Measurements from ENCODE around the gene DGKH. TPM values are rescaled to one million over a fixed set of nuclear protein-coding genes. Genes with fewer than 3 reads are reported as not detected.
A peak's percentile ranks its signal among the peaks of the same experiment; 100 is the strongest.

Gene DGKH
- total RNA-seq, 1 donor from 2014 or later, result 14.5 TPM

DNA sequence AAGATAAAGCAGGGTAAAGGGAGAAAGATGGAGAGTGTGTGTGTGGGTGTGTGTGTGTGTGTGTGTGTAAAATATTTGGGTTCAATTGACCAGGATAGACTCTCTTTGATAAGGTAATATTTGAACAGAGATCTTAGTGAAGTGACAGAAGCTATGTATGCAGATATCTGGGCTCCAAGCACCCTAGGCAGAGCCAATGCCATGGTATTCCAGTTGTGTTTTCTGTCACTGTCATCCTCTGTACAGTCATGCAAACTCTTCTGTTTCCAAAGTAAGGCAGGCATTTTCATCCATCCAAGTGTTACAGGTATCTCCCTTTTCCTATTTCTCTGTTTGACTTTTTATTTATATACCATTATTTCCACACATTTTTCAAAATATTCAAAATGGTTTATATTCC lies 13.5 kb downstream of the DGKH start:
- TF ChIP-seq, protein P1, sequence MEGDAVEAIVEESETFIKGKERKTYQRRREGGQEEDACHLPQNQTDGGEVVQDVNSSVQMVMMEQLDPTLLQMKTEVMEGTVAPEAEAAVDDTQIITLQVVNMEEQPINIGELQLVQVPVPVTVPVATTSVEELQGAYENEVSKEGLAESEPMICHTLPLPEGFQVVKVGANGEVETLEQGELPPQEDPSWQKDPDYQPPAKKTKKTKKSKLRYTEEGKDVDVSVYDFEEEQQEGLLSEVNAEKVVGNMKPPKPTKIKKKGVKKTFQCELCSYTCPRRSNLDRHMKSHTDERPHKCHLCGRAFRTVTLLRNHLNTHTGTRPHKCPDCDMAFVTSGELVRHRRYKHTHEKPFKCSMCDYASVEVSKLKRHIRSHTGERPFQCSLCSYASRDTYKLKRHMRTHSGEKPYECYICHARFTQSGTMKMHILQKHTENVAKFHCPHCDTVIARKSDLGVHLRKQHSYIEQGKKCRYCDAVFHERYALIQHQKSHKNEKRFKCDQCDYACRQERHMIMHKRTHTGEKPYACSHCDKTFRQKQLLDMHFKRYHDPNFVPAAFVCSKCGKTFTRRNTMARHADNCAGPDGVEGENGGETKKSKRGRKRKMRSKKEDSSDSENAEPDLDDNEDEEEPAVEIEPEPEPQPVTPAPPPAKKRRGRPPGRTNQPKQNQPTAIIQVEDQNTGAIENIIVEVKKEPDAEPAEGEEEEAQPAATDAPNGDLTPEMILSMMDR (IDR thresholded peaks at IDR 0.05), result no peak
- H3K4me3 Mint-ChIP-seq (ENCODE audit: unreplicated experiment), result no peak overlapping the region
- no peaks in the 10 kb centered on the region for H3K27me3 Mint-ChIP-seq (ENCODE audit: unreplicated experiment)
- H3K4me1 Mint-ChIP-seq (ENCODE audit: unreplicated experiment), result peaks cover 20% of the 10 kb centered on the region
- peaks cover 29% of the 10 kb centered on the region for H3K36me3 Mint-ChIP-seq (ENCODE audit: unreplicated experiment)
- H3K27ac Mint-ChIP-seq (ENCODE audit: unreplicated experiment), result no peak overlapping the region
- no peak for DNase-seq (ENCODE audit: extremely low spot score, unreplicated experiment)
- H3K9me3 Mint-ChIP-seq (ENCODE audit: unreplicated experiment), result peaks cover 3% of the 10 kb centered on the region

DNA sequence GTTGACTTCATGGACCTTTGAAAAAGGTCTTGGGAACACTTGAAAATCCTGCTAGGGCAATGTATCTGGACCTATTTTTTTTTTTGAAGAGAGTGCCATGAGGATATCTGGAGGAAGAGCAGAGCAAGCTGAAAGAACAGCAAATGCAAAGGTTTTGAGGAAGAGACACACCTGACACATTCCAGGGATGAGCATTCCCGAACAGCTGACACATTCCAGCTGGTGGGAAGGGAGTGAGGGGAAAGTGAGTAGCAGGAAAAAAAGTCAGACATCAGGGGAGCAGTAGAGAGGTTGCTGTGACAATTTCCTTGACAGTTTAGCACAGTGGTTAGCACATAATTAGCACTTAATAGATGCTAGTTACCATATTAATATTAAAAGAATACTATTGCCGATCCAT lies 14.7 kb downstream of the DGKH start:
- no peak overlapping the region for H3K4me3 Mint-ChIP-seq (ENCODE audit: unreplicated experiment)
- H3K36me3 Mint-ChIP-seq (ENCODE audit: unreplicated experiment), result peaks cover 29% of the 10 kb centered on the region

DNA sequence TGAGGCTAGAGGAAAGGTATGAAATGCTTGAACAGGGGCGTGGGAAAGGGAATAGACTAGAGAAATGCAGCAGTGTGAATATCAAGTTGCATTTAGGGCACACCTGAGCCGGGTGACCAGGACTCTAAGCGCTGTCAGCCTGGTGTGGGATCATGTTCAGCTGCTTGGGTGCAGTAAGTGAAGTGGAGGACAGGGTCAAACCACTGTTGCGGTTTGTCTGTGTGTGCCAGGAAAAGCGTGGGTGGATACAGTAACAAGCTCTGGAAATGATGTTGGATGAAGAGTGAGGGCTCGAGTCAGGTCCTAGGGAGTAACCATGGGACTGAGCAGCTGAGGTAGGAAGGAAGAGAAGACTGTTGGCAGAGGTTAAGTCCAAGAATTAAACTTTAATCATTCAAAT lies 15.8 kb downstream of the DGKH start:
- no peak for DNase-seq (ENCODE audit: extremely low spot score, unreplicated experiment)
- no peak overlapping the region for H3K4me3 Mint-ChIP-seq (ENCODE audit: unreplicated experiment)
- no peak overlapping the region for H3K27ac Mint-ChIP-seq (ENCODE audit: unreplicated experiment)

More for the DNA sequence above, 14.7 kb downstream of the DGKH start:
- H3K4me1 Mint-ChIP-seq (ENCODE audit: unreplicated experiment), result peaks cover 20% of the 10 kb centered on the region
- H3K27ac Mint-ChIP-seq (ENCODE audit: unreplicated experiment), result peak overlapping the region; percentile 24
- TF ChIP-seq, protein P1 (IDR thresholded peaks at IDR 0.05), result no peak
- no peak for DNase-seq (ENCODE audit: extremely low spot score, unreplicated experiment)
- no peaks in the 10 kb centered on the region for H3K27me3 Mint-ChIP-seq (ENCODE audit: unreplicated experiment)
- peaks cover 3% of the 10 kb centered on the region for H3K9me3 Mint-ChIP-seq (ENCODE audit: unreplicated experiment)

DNA sequence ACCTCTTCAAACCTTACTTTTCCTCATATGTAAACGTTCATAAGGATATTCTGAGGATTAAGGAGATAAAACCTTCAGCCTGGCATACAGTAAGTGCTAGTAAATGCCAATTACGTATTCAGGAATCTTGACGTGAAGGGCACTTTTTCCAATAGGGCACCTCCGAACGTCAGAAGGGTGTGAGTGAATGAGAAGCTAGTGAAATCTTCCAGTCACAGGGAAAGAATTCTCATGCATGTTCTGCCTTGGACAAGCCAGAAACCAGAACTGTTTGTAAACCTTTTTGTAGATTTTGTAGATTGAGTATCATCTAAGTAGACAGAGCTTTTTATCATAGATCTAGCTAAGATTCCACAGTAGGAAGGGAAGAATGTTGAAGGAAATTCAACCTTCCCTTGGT lies 16.5 kb downstream of the DGKH start:
- H3K4me1 Mint-ChIP-seq (ENCODE audit: unreplicated experiment), result peaks cover 22% of the 10 kb centered on the region
- peaks cover 28% of the 10 kb centered on the region for H3K36me3 Mint-ChIP-seq (ENCODE audit: unreplicated experiment)
- no peaks in the 10 kb centered on the region for H3K9me3 Mint-ChIP-seq (ENCODE audit: unreplicated experiment)
- no peak for DNase-seq (ENCODE audit: extremely low spot score, unreplicated experiment)
- no peak overlapping the region for H3K27ac Mint-ChIP-seq (ENCODE audit: unreplicated experiment)
- TF ChIP-seq, protein P1 (IDR thresholded peaks at IDR 0.05), result no peak
- H3K27me3 Mint-ChIP-seq (ENCODE audit: unreplicated experiment), result no peaks in the 10 kb centered on the region
- H3K4me3 Mint-ChIP-seq (ENCODE audit: unreplicated experiment), result no peak overlapping the region

More for the DNA sequence above, 15.8 kb downstream of the DGKH start:
- TF ChIP-seq, protein P1 (IDR thresholded peaks at IDR 0.05), result no peak
- no peaks in the 10 kb centered on the region for H3K27me3 Mint-ChIP-seq (ENCODE audit: unreplicated experiment)
- peaks cover 25% of the 10 kb centered on the region for H3K36me3 Mint-ChIP-seq (ENCODE audit: unreplicated experiment)
- H3K4me1 Mint-ChIP-seq (ENCODE audit: unreplicated experiment), result peaks cover 22% of the 10 kb centered on the region
- no peaks in the 10 kb centered on the region for H3K9me3 Mint-ChIP-seq (ENCODE audit: unreplicated experiment)

DNA sequence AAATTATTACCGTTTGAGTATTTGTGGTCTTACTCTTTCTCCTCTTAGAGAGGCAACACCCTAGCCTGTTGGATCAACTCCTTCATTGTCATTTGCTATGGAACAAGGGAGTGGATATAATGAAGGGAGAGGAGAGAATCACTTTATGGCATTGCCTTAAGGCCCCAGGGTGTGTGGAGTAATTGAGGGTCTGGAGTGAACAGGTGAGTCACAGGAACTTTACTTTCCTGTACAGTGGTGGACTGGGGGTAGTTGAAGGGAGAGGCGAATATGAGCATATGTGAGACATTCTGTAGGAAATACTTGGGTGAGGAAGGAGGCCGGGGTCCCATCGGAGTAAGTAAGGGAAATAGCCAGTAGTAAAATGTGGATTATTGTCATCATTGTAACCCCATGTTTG lies 17.0 kb downstream of the DGKH start:
- Mint-ChIP-seq H3K27ac (ENCODE audit: unreplicated experiment) (no peak overlapping the region), H3K9me3 (ENCODE audit: unreplicated experiment) (no peaks in the 10 kb centered on the region), H3K4me3 (ENCODE audit: unreplicated experiment) (no peak overlapping the region), H3K27me3 (ENCODE audit: unreplicated experiment) (no peaks in the 10 kb centered on the region), H3K4me1 (ENCODE audit: unreplicated experiment) (peaks cover 22% of the 10 kb centered on the region), H3K36me3 (ENCODE audit: unreplicated experiment) (peaks cover 26% of the 10 kb centered on the region)
- TF ChIP-seq, protein P1 (IDR thresholded peaks at IDR 0.05), result no peak
- no peak for DNase-seq (ENCODE audit: extremely low spot score, unreplicated experiment)
